GM21825 (cell line): ENCODE measurements around the gene COBL.

Experiments
- ATAC-seq: cut with Tn5 transposase; IDR thresholded peaks from one replicate; pipeline ENCODE4 v1.9.1; 2021; ENCODE audit warnings: mild to moderate bottlenecking, moderate library complexity; ENCODE audit not compliant: unreplicated experiment

Gene COBL

DNA sequence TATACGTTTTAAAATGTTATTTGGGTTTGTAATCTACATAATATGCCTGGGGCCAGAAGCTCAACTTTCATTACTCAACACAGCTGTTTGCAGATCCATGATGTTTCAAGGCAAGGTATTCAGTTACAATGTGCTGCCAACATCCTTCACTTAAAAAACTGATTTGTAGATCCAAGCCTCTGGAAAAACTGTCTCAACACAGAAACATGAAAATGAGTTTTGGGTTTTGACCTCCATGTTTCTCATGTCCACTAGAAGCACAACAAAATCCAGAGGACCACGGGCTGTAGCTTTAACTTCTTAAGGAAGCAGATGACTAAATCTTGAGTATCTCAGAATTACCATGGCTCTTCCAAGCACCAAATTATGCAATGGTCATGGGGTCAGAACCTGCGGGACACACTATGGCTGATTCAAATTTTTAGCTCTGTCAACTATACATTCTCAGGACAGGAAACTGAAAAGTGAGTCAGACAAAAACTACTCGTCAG lies 286.9 kb downstream of the COBL start:
- no peak for ATAC-seq

DNA sequence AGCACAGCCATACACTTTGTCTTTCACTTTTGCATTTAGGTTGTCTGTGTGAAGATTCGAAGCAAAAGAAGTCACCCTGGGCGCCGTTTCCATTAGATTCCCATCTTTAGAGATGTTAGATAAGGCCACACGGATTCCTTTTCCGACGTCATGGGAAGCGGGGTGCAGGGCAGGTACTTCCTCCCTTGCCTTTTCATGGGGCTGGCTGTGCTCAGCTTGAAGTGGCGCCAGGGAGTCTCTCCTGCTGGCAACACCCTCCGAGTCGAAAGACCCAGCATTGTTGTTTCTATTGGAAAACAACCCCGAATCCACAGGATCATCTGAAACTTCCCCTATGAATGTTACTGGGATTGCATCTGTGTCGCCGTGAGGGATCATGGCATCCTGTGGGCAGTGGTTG lies 287.5 kb downstream of the COBL start:
- ATAC-seq = no peak

DNA sequence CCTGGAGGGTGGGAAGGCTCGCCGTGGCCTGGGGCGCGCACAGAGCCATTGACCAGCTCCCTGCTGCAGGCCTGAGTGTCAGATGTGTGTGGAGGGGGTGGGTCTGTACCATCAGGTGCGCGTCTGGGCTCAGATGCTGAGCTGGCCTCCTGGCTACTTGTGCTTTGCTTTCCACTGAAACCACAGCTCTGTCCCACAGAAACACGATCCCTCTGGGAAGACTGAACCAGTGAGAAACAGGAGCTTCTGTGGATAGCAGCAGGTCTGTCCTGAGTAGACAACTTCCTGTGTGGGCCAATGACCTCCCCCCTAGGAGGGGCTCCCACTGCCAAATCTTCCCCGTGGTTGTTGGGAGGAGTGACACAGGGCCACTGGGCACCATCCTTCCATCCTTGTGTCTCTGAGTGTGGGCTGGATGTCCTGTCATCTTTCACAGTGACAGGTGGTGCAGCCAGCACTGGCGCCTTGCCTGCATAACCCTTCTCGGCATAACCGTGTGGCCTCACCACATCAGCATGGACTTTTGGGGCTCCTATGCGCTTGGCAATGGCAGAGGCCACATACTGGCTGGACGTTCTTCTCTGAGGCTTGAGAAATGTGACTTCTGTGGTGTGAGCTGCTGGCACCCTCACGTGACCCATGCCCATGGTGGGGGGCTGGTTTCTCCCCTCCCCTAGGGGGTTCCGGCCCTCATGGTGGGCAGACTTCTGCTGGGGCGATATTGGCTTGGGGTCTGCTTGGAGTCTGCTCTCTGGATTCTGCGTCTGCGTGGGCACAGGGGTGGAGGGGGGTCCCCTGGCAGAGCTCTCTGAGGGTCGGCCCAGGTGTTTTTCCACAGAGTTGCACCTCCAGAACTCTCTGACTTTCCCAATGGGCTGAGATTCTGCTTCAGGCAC lies 288.4 kb downstream of the COBL start:
- ATAC-seq = no peak

DNA sequence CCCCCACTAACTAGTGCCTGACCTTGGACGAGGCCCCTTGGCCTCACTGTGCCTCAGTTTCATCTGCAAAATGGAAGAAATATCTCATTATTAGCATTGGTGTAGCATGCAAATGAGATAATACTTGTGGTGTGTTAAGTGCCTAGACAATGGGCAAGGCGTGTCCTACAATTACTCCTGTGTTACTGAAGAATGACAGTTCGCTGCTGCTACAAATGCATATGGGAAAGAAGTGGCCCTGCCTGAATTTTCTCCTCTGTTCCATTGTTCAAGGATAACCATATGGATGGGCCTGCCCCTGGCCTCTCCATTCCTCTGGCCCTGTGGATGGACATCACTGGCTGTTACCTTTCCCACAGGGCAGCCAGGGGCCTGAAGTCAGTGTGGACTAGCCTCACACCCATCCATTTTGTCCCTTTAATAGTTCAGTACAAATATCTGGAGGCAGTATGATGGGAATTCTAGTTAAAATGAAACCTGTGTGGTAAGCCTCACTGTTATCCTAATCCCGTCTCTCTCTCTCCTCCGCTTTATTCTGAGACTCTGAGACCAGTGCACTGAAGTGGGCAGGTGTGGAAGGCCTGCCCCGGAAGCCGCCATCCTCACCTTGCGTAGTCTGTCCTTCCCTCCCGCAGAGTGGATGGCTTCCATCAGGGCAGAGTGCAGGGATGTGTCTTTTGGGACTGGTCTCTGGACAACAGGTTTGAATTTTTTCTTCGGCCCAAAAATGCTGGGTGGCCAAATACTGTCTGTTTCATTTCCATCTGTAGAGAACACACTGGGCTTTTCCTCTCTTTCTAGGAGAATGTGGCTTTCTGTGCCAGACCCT lies 289.3 kb downstream of the COBL start:
- no peak for ATAC-seq

DNA sequence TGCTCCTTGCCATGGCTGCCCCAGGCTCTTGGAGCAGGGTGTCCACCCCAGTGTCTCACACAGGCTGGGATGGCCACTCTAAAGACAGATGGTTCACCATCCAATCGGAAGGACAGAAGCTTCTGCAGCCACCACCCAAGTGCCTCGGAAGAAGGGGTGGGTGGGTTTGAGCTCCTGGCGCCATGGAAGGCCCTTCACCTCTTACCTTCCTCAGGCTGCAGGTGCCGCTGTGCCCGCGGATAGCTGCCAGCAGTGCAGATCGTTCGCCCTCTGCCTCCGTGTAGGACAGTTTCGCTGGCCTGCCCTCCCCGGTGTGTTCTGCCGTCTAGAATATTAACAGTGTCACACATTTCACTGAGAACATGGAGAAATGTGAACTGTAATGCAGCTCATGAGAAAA lies 290.3 kb downstream of the COBL start:
- ATAC-seq = no peak

DNA sequence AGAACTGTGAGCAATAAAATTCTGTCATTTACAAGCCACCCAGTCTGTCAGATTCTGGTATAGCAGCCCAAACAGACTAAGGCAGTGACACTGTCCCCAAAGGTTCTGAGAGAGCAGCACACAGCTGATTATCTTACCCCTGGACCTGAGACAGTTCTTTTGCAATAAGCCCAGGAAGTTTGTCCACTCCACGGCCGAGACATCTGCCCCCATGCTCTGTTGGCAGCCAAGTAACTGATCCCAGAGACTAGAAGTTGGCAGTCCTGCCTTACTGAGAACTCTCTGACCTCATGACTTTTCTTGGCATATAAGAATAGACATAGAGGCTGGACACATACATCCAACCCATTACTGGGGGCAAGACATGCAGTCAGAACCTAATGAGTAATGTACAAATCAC lies 290.9 kb downstream of the COBL start:
- no peak for ATAC-seq

DNA sequence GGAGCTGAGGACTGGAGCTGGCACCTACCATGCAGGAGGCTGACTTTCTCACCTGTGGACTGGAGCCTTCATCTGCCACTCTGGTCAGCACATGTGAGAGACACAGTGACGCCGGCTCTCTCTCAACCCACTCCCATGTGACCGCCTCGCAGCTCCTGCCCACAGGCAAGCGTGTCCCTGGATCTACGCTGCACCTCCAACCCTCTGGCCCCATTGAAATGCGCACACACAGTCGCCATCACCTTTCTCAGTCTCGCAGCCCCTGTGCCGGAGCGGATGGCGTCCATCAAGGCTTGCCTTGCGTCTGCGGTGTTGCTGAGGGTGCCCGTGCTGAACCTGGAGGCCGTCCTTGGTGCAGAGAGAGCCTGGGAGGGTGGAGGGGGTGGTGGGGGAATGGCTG lies 291.7 kb downstream of the COBL start:
- ATAC-seq = no peak

DNA sequence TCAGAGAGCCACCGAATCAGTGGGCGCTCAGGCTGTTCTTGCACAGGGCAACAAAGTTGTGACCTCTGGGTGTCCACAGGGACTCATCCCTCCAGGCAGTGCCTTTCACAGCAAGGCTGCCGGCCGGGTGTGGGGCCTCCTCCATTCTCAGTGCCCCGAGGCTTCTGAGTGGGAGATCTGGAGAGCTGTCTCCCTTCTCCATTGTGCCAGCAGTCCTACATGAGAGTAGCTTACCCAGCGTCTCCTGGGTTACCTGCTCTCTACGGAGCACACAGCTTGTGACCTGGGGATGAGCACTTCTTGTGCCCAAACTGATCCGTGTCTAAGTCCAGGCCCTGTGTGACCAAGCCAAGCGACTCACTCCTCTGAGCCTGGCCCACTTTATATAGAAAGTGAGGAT lies 293.1 kb downstream of the COBL start:
- no peak for ATAC-seq

DNA sequence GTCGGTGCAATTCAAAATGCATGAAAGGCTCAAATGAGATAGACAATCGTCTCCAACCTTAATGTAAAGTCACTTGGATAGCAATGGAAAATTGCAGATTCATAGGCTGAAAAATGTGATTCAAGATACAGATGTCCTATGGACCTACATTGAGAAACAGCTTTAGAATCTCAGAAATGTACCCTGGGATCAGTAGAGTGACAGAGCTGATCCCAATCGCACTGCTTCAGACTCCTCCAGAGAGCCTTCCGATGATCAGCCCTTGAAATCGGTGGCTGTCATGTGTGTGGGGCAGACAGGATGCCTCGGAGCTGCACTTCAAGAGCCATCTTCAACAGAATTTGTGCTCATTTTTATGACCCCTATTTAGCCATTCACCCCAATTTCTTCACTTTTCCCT lies 293.8 kb downstream of the COBL start:
- ATAC-seq = no peak

DNA sequence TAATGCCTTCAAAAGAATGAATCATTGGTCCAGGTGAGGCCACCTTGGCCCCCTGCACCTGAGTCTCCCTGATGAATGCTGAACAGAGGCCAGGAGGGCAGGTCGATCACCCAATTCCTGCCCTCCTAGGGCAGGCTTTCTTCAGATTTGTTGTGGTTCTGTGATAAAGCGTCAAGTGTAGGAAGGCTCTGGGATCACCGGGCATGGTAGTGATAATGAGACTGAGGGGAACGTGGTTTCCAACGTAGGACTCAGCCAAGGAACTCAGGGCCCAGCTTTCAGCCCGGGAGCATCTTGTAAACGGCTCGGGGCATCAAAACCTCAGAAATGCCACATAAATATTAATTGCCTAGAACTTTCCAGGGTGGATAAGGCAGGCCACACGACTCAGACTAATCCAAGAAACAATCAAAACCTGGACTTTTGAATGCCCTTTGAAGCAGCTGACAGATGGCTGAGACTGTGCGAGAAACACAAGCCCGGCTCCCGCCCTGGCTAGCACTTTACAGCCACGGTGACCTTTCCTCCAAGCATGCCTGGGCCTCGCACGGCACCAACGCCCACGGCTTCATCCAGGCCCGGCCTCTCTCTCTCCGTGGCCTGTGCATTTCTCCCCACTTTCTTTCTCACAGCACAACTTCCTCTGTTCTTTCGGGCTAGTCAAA lies 294.6 kb downstream of the COBL start:
- ATAC-seq = no peak

DNA sequence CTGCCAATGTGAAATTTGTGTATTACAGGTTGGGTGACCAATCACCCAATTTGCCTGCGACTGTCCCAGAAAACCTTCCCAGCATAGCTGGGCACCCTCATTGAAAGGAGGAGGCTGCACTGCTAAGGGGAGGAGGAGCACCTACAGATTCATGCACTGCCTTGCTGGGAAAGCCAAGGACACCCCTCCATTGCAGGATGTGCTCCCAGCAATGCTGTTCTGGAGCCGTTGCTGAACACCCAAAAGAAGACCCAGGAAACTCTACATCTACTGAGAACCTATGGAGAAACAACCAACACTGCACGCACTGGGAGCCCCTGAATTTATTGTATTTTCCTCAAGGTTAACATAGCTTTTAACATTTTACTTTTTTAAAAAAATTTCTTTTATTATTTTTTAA lies 295.7 kb downstream of the COBL start:
- no peak for ATAC-seq

DNA sequence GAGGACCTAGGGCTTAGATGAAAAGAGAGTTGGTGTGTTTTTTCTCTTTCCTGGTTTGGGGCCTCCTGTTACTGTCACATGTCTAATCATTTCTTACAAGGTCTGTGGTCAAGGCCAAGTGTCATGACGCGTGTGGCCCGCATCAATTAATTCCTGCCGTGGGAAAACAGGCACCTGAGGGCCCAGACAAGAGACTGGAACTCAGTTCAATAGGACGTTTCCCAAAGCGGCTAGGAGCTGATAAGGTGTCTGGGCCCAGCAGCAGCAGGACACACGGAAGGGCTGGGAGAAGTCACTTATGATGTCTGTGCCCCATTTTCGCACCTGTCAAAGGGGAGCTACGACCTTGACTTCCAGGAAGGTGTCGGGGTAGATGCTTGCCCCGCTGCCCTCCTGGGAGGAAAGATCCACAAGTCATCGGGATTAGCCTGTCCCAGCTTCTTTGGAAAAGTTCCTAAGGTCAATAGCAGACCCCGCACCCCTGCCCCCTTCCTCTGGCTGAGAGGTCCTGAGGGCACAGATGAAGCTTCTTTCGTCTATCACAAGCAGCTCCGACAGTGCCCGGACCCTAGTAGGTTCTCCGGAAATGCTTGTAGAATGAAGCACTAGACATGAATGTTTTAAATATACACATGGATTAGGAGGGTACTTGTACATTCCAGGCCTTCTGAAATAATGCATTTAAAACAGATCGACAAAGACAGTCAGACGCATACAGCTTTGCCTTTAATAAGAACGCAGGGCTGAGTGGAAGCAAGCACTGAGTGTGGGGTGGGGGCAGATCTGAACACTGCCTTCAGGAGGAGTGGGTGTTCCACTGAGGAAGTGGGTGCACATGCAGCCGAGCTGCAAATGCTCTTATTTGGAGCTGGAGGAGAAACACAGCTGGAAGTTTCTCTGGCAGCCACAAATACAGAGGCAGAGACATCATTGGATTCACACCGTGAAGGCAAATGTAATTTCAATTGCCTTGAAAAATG lies 296.4 kb downstream of the COBL start:
- ATAC-seq = no peak

DNA sequence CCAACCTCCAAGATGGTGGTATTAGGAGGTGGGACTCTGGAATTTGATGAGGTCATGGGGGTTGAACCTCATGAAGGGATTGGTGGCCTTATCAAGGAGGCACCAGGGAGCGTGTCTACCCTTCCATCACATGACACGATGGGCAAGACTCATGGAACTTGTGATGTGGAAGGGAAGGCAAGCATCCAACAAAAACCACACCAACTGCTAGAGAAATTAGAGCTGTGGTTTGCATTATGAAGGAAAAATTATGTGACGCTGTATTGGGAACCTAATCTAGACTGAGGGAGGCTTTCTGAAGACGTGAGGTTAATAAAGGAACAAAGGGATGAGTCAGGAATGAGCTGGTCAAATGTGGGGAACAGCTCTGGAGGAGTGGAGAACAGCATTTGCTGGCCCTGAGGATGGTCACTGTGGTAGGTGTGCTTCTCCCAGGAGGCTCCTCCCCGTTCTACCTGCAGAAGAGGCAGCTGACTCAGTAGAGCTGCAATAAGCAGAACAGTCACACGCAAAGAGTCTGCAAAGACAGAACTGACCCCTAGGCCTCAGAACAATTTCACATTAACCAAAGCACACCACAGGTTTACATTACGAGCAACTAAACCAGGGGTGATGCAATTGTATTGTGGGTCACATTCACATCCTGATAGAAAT lies 297.3 kb downstream of the COBL start:
- ATAC-seq = no peak

DNA sequence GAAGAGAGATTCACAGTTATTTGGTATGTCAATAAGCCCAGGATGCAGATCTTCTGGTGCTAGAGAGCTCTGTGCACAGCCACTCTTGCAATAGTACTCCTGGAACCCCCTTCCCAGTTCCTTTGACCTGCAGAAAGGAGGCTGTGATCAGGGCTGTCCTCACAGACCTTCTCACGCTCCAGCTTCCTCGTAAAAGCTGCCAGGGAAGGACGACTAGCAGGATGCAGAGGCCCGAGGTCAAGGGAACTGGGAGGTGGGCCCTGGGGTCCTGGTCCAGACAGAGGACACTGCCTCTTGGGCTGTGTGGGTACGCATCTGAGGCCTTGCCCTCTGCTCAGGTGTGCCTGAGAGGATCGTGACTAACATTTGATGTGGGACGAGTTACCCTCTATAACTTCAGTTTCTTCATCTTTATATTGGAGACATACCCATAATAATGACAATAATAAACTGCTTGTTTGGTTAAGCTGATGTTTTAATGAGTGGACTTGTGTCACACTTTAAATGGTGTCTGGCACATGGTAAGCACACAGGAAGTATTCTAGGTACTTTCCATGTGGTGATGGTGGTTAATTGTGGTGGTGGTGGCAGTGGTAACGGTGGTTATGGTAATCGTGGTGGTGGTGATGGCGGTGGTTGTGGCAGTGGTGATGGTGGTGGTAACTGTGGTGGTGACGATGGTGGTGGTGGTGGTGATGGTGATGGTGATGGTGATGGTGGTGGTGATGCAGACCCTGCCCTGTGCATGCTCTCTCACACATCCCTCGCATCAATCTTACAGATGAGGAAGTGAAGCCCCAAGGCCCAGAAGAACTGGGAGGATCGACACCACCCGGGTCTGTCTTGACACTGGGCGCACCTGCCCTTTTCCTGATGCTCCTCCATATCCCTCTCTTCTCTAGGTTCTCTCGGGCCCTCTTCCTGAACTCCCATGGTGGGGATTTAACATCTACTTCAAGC lies 298.8 kb downstream of the COBL start:
- ATAC-seq = no peak

DNA sequence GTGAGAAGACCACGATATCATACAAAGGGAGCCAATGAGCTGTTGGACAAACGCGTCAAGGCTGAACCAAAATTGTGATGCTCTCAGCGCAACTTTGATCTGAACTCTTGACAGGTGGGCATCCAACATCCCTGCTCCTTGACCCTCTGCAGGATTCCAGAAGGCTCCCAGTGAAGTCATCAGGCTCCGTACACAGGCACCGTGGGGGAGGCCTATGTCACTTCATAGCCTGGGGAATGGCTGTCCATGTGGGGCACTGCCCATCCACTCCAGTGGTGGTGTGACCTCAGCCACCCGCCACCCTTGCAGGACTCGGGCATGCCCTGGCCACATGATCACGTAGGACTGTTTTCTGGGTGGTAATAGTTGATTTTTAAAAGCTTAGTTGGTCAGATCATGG lies 300.1 kb downstream of the COBL start:
- no peak for ATAC-seq

DNA sequence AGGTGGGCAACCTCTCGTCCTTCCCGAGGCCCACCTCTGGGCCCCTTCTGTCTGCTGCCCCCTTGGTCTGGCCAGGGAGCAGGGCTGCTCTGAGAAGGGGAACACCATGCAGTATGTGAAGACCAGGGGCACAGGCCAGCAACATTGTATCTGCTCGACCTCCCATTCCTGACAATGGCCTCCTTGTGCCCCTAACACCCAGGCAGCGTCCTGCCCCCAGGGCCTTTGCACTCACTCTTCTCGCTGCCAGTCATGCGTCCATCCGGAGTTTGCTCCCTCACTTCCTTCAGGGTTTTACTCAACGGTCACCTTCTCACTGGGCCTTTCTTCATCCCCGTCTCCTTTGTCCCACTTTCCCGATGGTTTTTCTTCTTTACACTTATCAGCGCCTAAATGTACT lies 301.0 kb downstream of the COBL start:
- ATAC-seq = no peak

DNA sequence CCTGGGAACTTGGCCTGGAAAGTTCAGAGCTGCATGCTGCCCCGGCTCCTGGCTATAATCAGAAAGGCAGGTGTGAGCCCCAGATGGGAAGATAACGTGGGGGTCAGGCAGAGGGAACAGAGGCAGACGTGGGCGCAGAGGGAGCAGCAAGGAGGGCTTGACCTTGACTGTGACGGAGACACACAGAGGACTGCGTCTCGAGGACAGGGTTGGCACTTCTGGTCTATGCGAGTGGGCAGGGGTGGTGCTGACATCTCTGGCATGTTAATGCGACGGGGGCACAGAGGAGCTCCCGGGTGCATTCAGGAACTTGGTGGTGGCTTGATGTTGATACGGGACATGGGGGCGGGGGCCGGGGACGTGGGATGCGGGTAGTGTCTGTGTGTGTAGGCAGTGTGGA lies 301.8 kb downstream of the COBL start:
- ATAC-seq = no peak

DNA sequence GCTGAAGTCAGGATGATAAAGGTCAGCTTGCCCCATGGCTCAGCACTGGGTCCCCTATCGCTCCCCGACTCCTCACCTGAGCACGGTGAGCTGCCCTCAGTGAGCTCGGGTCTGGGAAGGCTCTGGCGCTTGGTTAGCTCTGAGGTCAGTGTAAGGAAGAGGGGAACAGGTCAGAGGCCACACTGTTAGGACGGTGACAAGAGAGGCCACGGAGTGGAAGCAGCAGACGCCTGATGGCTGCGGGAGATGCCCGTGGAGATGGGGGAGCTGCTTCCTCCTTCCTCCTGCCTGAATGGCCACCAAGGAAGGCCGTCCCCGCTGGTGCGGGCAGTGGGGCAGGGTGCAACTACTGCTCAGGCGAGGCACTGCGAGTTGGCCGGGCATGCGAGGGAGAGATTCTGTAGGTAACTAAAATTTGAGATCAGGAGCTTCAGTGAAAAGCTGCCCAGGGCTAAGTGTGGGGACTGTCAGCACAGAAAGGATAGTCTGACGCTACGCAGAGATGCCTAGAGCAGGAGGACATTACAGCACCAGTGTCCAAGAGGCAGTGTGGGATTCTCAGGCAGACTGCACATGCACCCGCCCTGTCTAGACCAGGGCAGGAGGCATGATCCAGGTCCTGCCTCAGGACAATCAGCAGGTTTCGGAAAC lies 302.6 kb downstream of the COBL start:
- ATAC-seq = no peak
